ENCODE results near the gene LRRC37B.
"Not testable (repeated sequence)": the region's sequence is repeated elsewhere in the genome, so short reads cannot be mapped to it uniquely, and the experiment has no call there.

Gene LRRC37B

GRCh38 chr17:32019228-32019627 is 12.0 kb downstream of the LRRC37B start:
- TF ChIP-seq RARB (CRISPR knock-in tag; IDR thresholded peaks at IDR 0.05) (no peak), BACH2 (CRISPR knock-in tag; IDR thresholded peaks at IDR 0.05; ENCODE audit: borderline replicate concordance) (no peak), OSR1 (CRISPR knock-in tag; IDR thresholded peaks at IDR 0.05) (no peak), PATZ1 (CRISPR knock-in tag; IDR thresholded peaks at IDR 0.05; ENCODE audit: borderline replicate concordance) (no peak), TCF4 (CRISPR knock-in tag; IDR thresholded peaks at IDR 0.05; ENCODE audit: borderline replicate concordance) (no peak), GLIS3 (CRISPR knock-in tag; IDR thresholded peaks at IDR 0.05) (no peak), ZNF8 (CRISPR knock-in tag; IDR thresholded peaks at IDR 0.05) (no peak), PPARA (CRISPR knock-in tag; IDR thresholded peaks at IDR 0.05; ENCODE audit: borderline replicate concordance) (no peak), TOX (CRISPR knock-in tag; IDR thresholded peaks at IDR 0.05; ENCODE audit: borderline replicate concordance) (no peak), POU6F1 (CRISPR knock-in tag; IDR thresholded peaks at IDR 0.05; ENCODE audit: borderline replicate concordance, low read depth) (no peak)
- no peak for ATAC-seq

DNA sequence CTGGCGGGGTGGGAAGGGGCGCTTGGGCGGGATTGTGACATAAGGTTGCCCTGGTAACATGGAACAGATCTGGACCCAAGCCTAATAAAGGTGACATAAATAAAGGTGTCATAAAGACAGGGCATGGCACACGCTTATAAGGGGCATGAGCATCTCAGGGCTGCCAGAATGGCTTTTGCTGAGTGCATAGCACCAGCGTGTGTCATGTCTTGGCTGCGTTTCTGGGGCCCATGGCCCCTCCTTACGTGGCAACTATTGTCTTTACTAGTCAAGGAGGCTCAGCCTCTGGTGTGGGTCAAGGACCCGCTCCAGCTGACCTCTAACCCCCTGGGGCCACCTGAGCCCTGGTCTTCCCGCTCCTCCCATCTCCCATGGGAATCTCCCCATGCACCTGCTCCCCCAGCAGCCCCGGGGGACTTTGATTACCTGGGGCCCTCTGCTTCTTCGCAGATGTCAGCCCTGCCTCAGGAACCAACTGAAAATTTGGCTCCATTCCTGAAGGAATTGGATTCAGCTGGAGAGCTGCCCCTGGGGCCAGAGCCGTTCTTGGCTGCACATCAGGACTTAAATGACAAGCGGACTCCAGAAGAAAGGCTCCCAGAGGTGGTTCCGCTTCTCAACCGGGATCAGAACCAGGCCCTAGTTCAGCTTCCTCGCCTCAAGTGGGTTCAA is 13.9 kb downstream of the LRRC37B start:
- peak; percentile 57; the same call in 2 of the 3 replicates for ATAC-seq
- TF ChIP-seq ISL1 (CRISPR knock-in tag; IDR thresholded peaks at IDR 0.05) (no peak), TSHZ2 (CRISPR knock-in tag; IDR thresholded peaks at IDR 0.05) (no peak), SNAI2 (CRISPR knock-in tag; IDR thresholded peaks at IDR 0.05) (no peak), PPARA (CRISPR knock-in tag; IDR thresholded peaks at IDR 0.05; ENCODE audit: borderline replicate concordance) (no peak), RARB (CRISPR knock-in tag; IDR thresholded peaks at IDR 0.05) (no peak)

GRCh38 chr17:32021615-32021955 is 14.4 kb downstream of the LRRC37B start:
- no peak for ATAC-seq
- TF ChIP-seq ZFP30 (CRISPR knock-in tag; IDR thresholded peaks at IDR 0.05) (no peak), TOX (CRISPR knock-in tag; IDR thresholded peaks at IDR 0.05; ENCODE audit: borderline replicate concordance) (no peak), RARB (CRISPR knock-in tag; IDR thresholded peaks at IDR 0.05) (no peak), ZC3H10 (CRISPR knock-in tag; IDR thresholded peaks at IDR 0.05) (no peak), ESRRG (CRISPR knock-in tag; IDR thresholded peaks at IDR 0.05) (no peak)
- TF ChIP-seq, protein P1, sequence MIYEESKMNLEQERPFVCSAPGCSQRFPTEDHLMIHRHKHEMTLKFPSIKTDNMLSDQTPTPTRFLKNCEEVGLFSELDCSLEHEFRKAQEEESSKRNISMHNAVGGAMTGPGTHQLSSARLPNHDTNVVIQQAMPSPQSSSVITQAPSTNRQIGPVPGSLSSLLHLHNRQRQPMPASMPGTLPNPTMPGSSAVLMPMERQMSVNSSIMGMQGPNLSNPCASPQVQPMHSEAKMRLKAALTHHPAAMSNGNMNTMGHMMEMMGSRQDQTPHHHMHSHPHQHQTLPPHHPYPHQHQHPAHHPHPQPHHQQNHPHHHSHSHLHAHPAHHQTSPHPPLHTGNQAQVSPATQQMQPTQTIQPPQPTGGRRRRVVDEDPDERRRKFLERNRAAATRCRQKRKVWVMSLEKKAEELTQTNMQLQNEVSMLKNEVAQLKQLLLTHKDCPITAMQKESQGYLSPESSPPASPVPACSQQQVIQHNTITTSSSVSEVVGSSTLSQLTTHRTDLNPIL (CRISPR knock-in tag; IDR thresholded peaks at IDR 0.05; ENCODE audit: low read depth), result no peak

GRCh38 chr17:32022554-32022953 is 15.4 kb downstream of the LRRC37B start:
- ATAC-seq, result not testable (repeated sequence)

DNA sequence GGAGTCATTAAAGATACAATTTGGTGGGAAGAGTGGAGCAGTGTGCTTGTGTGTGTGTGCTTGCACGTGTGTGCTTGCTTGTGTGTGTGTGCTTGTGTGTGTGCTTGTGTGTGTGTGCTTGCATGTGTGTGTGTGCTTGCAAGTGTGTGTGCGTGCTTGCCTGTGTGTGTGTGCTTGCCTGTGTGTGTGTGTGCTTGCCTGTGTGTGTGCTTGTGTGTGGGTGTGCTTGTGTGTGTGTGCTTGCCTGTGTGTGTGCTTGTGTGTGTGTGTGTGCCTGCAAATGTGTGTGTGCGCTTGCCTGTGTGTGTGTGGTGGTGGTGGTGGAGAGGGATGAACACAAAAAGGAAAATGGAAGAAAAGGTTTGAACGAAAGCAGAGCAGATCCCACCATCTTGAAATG is 20.1 kb downstream of the LRRC37B start:
- not testable (repeated sequence) for ATAC-seq

GRCh38 chr17:32033223-32033622 is 26.0 kb downstream of the LRRC37B start:
- TF ChIP-seq ZNF8 (CRISPR knock-in tag; IDR thresholded peaks at IDR 0.05) (no peak), ZNF565 (CRISPR knock-in tag; conservative IDR thresholded peaks at IDR 0.05; ENCODE audit: low read depth) (no peak), ZFP3 (CRISPR knock-in tag; IDR thresholded peaks at IDR 0.05) (no peak), ZC3H10 (CRISPR knock-in tag; IDR thresholded peaks at IDR 0.05) (no peak), ISL1 (CRISPR knock-in tag; IDR thresholded peaks at IDR 0.05) (no peak), RARB (CRISPR knock-in tag; IDR thresholded peaks at IDR 0.05) (no peak), CSDC2 (CRISPR knock-in tag; IDR thresholded peaks at IDR 0.05) (no peak), CSRNP3 (CRISPR knock-in tag; IDR thresholded peaks at IDR 0.05) (no peak), ESRRG (CRISPR knock-in tag; IDR thresholded peaks at IDR 0.05) (no peak), ARNTL (CRISPR knock-in tag; IDR thresholded peaks at IDR 0.05; ENCODE audit: borderline replicate concordance, low read depth) (no peak), OSR1 (CRISPR knock-in tag; IDR thresholded peaks at IDR 0.05) (no peak), ZFP30 (CRISPR knock-in tag; IDR thresholded peaks at IDR 0.05) (no peak)
- TF ChIP-seq, protein P1 (CRISPR knock-in tag; IDR thresholded peaks at IDR 0.05; ENCODE audit: low read depth), result no peak
- no peak for ATAC-seq
